ENCODE data around the gene IFITM2.

The IFITM2 gene

DNA sequence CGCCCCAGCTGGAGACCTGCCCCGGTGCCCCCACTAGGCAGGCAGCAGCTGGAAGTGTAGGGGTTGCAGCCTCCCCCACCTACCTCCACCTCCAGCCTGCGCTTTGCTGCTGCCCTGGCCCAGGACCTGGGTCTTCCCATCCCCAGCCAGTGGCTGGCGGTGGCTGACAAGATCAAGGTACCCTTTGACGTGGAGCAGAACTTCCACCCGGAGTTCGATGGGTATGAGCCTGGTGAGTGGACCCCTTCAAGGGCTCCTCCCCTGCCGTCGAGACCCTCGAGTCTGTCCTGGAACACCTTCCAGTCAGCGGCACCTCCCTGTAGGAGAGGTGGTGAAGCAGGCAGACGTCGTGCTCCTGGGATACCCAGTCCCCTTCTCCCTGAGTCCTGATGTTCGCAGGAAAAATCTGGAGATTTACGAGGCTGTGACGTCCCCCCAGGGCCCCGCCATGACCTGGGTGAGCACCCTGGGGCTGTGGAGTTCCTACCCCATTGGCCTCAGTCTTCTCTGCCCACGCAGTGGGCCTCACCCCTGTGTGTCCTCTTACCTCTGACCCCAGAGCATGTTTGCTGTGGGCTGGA lies 14.3 kb upstream of the IFITM2 start:
- no peak for DNase-seq (ENCODE audit: low read depth, low spot score)

DNA sequence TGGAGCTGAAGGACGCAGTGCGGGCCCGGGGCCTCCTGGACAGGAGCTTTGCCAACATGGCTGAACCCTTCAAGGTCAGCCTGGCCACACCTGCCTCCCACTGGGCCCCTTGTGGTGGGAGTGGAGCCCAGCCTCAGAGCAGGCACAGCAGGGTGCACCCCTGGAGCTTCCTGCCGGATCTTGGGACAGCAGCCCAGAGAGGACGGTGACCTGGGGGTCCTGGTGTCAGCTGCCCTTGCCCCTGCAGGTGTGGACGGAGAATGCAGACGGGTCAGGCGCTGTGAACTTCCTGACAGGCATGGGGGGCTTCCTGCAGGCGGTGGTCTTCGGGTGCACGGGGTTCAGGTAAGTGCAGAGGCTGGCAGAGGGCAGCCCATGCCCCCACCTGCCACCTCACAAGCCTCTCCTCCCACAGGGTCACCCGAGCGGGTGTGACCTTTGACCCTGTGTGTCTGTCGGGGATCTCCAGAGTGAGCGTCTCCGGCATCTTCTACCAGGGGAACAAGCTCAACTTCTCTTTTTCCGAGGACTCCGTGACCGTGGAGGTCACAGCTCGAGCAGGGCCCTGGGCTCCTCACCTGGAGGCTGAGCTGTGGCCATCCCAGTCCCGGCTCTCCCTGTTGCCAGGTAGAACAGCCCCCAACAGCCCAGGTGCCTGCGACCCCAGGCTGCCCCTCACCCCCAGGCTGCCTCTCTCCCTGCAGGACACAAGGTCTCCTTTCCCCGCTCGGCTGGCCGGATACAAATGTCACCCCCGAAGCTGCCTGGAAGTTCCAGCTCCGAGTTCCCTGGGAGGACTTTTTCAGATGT lies 13.6 kb upstream of the IFITM2 start:
- DNase-seq (ENCODE audit: low read depth, low spot score) = no peak

DNA sequence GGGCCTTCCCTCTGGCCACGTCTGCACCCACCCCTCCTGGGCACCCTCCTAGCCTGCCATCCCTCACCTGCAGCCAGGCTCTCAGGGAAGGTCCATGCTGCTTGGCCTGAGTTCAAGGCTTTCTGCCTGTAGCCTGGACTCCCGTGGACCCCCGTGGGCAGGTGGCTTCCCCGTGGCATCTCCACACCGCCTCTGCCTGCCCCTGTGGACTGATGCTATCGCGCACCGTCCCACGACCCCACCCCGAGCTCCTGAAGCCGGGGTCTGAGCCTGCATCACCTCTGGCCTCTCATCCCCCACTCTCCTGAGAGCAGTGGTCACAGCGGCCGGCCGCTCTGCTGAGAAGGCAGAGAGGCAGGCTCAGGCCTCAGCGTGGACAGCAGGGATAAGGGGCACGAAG lies 12.8 kb upstream of the IFITM2 start:
- no peak for DNase-seq (ENCODE audit: low read depth, low spot score)

DNA sequence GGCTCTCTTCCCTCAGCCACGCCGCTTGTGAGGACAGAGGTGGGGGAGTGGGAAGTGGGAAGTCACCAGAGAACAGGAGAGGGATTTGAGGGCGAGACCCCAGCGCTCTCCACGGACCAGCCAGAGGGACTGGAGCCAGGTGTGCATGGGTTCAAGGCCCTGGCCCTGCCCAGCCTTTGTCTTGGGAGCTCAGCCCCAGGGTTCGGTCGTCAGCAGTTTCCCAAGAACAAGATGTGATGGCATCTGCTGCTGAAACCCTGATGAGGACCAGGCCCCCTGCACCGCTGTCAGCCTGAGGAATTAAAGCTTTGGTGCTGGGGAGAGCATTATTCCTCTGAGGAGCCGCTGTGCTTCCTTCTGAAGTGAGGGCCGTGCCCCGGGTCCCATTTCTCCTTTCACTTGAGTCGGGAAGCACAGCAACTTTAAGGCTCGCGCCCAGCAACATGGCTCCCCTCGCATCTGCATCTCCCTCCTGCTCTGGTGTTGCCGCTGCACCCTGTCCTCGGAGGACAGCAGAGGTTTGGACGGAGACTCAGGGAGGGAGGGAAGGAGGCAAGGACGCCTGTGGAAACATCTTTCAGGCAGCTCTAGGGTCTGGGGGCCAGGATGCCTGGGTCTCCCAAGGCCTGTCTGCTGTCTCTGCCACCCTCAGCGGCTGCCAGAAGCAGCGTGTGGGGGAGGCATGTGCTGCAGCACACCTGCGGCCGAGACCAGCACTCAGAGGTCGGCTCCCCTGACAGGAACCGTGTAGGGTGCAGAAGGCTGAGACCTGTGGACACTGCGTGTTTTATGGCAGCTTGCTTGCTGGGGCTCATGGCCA lies 12.1 kb upstream of the IFITM2 start:
- no peak for DNase-seq (ENCODE audit: low read depth, low spot score)

DNA sequence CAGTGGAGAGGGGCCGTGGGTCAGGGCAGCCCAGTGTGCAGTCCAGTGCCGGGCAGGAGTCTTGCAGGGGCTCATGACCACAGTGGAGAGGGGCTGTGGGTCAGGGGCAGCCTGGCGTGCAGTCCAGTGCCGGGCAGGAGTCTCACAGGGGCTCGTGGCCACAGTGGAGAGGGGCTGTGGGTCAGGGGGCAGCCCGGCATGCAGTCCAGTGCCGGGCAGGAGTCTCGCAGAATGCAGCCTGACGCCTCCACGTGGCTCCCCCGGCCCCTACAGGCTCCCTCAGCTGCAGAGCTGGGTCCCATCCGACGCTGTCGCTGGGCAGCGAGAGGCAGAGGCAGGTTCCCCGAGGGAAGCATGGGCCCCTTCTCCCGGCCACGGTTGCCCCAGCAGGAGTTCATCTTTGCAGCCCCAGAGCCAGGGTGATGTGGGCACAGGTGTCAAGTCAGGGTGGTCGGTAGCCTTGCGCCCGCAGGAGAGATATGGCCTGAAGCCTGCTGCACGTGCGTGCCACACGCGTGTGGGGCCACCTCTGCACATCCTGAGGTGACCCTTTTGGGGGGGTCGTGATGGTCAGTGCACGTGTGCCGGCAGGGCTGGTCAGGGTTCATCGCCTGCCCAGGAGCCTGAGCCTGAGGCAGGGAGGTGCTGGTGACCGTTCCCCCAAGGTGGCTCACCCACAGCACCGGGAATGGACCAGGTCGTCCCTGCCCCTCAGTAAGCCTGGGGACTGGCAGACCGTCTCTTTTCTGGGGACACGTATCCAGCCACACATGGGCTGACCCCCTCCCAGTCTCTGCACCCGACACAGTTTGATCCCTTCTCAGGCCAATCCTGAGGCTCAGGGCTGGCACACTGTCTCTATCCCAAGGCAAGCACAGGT lies 11.2 kb upstream of the IFITM2 start:
- DNase-seq (ENCODE audit: low read depth, low spot score) = no peak

DNA sequence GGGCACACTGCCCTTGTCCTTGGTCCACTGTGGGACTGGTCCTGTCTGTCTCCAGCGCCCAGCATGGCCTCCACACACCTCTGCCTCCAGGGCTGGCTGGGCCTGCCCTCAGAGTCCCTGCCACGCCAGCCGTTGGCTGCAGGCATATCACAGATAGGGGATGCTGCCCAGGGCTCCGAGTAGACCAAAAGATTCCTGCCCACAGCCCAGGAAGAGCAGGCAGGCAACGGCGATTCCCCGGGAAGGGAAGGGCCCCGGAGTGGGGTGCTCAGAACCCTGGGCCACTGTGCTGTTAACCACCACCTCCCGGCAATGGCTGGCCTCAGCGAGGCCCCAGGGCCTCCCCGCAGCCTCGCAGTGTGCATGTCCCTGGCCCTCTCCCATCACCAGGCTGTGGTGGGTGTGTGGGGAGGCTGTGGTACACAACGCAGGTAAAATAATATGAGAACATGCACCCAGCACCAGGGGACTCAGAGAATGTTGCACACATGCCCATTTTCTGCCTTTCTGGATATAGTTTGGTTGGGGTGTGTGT lies 10.5 kb upstream of the IFITM2 start:
- no peak for DNase-seq (ENCODE audit: low read depth, low spot score)

DNA sequence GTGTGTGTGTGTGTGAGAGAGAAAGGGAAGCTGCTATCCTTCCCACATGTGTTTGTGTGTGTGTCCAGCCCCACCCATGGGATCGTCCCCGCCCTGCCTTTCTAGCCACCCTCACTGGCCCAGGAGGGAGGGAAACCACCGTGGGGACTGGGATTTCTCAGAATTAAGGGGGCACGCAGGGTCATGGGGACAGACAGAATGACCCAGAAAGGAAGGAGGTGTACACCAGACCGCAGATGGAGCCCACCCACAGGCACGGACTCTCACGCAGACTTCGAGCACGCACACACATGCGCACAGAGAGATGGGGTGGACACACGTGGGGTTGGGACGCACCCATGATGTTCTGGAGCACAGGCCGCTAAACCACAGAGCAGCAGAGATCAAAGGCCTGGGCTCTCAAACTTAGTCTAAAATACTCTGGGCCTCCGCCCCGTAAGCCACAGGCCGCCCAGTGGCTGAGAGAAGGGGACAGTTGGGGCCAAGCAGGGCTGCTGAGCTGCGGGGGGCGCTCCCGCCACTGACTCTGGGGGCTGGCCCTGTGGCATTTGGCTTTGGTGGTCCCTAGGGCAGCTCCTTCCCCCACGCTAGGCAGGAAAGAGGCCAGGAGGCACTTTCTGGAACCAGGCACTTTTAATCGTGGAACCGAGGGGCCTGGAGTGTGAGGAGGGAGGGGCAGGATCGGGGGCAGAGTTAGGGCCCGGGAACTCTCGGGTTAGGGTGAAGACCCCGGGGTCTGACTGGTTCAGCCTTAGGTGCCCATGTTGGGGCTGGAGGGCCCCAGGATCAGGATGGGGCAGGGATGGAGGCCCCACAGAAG lies 9.8 kb upstream of the IFITM2 start:
- DNase-seq (ENCODE audit: low read depth, low spot score) = no peak

DNA sequence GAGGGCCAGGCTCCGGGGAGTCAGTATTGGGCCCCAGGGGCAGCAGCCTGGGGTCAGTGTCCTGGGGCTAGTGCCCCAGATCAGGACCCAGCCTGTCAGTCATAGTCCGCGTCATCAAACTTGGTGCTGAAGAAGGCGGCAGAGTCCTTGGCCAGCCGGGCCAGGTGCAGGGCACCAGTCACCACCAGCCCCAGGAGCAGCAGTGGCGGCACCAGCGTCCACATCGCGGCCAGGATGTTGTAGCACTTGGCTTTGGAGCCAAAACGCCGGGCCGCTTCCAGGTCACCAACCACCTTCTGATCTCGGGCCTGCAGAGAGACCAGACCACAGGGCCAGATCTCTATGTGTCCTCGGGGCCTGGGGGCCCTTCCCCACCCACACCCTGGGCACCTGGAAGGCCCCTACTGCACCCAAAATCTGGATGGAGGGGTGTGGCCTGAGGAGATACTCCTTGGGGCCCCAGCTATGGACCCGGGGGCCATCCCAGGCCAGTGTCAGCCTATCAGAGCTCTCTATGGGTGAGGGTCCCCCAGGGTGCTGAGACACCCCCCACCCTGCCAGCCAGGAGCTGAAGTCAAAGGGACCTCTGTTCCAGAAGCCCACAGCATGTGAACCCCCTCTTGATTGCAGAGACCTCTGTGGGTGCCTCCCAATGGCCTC lies 9.1 kb upstream of the IFITM2 start:
- no peak for DNase-seq (ENCODE audit: low read depth, low spot score)

DNA sequence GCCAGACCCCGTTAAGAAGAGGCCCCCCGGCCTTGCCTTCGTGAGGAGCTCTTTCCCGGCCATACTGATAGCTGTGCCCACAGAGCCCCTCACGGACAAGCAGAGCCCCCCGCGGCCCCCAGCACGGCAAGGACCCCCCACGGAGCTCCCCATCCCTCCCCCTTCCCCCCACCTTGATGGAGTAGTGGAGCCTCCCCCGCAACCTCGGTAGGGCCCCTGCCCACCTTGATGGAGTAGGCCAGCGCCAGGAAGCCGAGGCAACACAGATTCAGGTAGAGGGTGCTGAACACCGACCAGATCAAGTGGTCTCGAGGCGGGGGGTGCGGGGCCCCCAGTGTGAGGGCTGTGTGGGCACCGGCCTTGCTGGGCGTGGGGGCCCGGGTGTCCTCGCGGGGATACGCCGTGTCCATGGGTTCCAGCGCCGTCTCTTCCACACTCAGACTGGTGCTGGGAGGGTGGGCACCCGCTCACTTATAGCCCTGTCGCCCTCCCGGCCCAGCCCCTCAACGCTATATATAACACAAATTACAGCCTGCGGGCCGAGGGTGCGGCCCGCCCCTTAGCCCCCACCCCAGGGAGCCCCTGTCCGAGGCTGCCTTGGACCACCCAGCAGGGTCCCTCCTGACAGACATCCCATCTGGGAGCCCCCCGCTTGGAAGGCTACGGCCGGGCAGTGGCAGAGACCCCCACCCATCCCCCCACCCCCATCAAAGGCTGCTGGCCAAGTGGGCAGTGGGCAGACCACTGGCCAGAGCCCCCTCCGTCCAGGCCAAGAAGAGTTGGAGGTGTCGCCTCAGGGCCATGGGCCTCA lies 8.3 kb upstream of the IFITM2 start, which contains the start of gene IFITM5:
IFITM5 (minus strand) TSS at position 446 of the 811 bp plus-strand sequence; CDS start at position 410, 36 bp downstream.
- no peak for DNase-seq (ENCODE audit: low read depth, low spot score)

DNA sequence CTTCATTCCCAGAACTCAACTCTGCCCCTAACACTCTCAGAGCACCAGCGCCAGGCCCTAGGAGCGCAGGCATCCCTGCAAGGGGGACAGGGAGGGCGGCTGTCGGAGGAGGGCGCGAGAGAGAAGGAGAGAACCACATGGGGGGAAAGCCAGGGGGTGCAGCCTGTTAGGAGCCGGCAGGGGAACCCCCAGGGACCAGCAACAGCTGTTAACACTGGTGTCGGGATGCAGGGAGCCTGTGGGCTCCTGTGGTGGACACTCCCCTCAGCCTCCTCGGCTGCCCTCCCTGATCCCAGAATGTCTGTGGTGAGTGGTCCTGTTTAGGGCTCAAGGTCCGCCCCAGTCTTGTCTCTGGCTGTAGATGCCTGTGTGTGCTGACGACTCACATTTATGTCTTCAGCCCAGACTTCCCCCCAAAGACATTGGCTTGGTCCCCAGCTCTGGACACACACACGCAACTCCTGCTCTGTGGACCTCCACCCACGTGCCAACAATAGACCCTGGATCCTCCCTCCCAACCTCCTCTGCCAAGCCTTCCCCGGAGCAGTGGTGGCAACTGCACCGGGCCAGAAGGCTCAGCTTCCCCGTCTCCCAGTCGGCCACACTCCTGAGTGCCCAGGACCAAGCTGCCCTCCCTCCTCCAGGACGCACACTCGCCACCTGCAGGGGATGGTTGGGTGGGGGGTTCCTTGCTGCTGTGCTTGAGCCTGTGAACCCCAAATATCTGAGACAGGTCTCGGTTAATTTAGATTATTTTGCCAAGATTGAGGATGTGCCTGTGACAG lies 7.5 kb upstream of the IFITM2 start:
- no peak for DNase-seq (ENCODE audit: low read depth, low spot score)

DNA sequence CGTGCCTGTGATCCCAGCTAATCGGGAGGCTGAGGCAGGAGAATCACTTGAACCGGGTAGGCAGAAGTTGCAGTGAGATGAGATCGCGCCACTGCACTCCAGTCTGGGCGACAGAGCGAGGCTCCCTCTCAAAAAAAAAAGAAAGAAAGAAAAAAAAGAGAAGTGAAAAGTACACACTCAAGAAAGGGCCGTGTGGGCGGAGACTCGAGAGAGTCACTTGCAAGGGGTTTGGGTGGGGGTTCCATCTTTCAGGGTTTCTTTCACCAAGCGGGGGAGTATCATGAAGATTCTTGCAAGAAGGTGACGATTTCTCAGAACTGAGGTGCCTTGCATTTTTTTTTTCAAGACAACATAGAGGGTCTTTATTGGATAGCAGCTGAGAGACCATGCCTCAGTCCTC lies 4.3 kb upstream of the IFITM2 start:
- DNase-seq (ENCODE audit: low read depth, low spot score) = no peak

DNA sequence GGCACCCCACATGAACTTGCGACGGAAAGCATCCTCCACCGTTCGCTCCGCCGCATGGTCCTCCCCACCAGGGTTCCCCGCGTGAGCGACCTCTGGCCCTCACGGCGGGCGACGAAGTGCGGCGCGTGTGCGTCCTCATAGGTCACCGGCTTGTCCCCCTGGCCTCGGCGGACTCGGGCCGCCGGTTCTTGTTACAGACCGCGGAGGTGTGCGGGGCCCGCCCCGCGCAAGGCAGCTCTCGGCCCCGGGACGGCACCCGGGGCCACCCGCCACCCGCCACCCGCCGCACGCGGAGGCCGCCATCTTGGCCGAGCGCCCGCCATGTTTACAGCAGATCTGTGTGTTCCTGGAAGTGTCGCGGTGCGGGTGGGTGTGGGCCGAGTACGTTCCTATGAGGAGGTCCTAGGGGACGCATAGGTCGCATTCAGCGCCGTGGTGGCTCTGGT lies 3.5 kb upstream of the IFITM2 start:
- no peak for DNase-seq (ENCODE audit: low read depth, low spot score)

DNA sequence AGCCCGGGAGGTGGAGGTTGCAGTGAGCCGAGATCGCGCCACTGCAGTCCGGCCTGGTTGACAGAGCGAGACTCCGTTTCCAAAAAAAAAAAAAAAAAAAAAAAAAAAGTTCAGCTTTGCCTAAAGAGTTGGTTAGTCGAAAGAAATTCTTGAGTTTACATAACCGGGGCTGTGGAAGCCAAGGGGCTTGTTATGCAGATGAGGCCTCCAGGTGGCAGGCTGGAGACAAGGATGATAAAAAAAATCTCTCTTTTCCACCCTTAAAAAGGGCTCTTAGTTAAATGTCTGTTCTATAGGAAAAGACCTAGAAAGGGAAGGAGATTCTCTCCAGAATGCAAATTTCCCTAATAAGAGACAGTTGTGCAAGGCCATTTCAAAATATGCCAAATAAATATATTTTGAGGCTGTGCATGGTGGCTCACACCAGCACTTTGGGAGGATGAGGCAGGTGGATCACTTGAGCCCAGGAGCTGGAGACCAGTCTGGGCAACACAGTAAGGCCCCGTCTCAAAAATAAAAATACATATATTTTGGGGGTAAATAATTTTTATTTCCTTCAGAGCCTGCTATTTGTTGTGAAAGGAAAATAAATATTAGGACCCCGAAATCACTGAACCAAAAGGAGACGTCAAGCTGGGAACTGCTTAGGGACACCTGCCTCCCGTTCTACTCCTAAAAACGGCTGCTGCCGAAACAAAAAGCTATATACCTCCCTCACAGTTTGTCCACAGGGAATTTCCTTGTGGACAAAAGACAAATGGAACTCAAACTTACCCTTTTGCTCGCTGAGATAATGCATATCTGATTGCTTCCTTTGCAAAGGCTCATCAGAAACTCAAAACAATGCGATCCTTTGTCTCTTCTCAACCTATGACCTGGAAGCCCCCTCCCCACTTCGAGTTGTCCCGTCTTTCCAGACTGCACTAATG lies 2.4 kb upstream of the IFITM2 start:
- no peak for DNase-seq (ENCODE audit: low read depth, low spot score)

DNA sequence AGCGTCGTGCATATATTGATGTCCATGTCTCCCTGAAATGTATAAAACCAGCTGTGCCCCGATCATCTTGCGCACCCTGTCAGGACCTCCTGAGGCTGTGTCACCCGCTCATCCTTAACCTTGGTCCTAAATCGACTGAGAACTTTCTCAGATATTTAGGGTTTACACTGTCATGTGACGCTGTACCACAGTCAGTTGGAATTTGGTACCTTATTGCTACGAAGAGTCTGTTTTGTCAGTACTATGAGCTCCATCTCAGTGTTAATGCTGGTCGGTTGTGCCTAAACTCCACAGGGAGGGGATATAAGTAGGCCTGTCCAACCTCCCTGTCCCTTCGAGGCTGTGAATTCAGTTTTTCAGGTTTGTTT lies 1.8 kb upstream of the IFITM2 start:
- no peak for DNase-seq (ENCODE audit: low read depth, low spot score)

DNA sequence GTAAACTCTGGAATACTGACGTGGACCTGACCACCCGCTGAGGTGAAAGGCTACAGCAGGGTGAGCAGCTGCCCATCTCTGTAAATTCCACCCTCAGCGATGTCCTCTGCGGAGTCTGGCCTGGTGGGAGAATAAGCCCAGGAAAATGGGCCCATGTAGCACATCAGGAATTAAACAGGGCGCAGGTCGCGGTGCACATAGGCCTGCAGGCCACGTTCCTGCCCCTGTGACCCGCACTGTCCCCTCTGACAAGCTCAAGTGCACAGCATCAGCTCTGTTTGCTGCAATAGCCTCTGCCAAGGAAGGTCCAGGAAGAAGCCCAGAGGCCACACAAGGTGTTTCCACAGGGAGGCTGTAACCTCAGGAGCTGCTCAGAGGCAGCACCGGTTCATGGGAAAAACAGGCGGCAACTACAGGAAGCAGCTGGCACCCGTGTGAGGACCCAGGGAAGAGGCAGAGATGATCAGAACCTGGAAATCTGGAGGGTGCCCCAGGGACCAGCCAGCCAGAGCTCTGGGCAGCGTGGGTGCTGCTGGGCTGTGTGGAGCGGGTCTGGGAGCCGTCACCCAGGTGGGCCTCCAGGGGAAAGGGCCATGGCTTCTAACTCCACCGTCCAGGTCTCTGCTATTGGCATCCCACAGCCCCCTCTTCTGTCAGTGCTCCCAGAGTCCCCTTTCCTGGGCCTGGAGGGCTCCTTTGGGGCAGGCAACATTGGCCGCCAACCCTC lies 808 bp upstream of the IFITM2 start:
- DNase-seq (ENCODE audit: low read depth, low spot score) = no peak
